K562 (cell line): ENCODE results near the gene HSPB3. TPM values are rescaled to one million over a fixed set of nuclear protein-coding genes. Genes with fewer than 3 reads are reported as not detected.
"Not testable (repeated sequence)": the region's sequence is repeated elsewhere in the genome, so short reads cannot be mapped to it uniquely, and the experiment has no call there.

Experiments
- ATAC-seq: fragments of 200-7000 bp; cut with Tn5 transposase; 3 replicates; pipeline ENCODE4 v1.9.1; 2020; ENCODE audit warnings: moderate library complexity
- BruUV-seq: library from RNA; stranded (reverse); fragments of 400-500 nt; replicated peaks from 2 replicates; lab custom pipeline; 2021; lab: Mats Ljungman, UMichigan
- CTCF ChIA-PET: fragments of 300-600 bp; formaldehyde crosslinking; extraction: SDS; loops from one replicate; lab custom pipeline; 2021; ENCODE audit warnings: low intra/inter-chr PET ratio; lab: Yijun Ruan, JAX
- POLR2A ChIA-PET: fragments of 300-600, 350-650 bp; sonication (Branson Sonifier 250); formaldehyde crosslinking; extraction: SDS; loops from one replicate; lab custom pipeline; 2021; ENCODE audit warnings: antibody characterized with exemption, inconsistent platforms; lab: Yijun Ruan, JAX
- DNase-seq, 4 experiments: peaks; one replicate each; pipeline versions ENCODE4 v3.0.0 to v3.0.0-alpha.2; 2011 to 2018; ENCODE audit warnings: low spot score in 3 of 4, mixed read lengths in 3 of 4; ENCODE audit errors: extremely low read depth in 1 of 4
- FAIRE-seq: peaks from 2 replicates; lab custom pipeline; 2011; peaks lifted over from hg19 to GRCh38; lab: Jason Lieb, UNC
- H2AFZ ChIP-seq: 2 replicates; pipeline ENCODE4 v1.6.0; 2011; ENCODE audit warnings: low read depth, low read length, control low read depth, inconsistent platforms
- H3K27ac ChIP-seq: fragments of 200-600 bp; 3 replicates; pipeline ENCODE4 v1.8.0; 2011; ENCODE audit warnings: low read depth, mild to moderate bottlenecking, control low read depth, inconsistent platforms, low read length, moderate library complexity, mixed read lengths; ENCODE audit errors: extremely low read depth
- H3K27me3 ChIP-seq, 2 experiments: fragments of 300-600 bp in 1 of 2; 2 replicates in 1 of 2; 3 replicates in 1 of 2; pipeline versions ENCODE4 v1.6.0 to v1.8.0; 2011; ENCODE audit warnings: inconsistent platforms in 2 of 2, low read length in 2 of 2, mild to moderate bottlenecking in 1 of 2, mixed read lengths in 1 of 2, moderate library complexity in 1 of 2; ENCODE audit not compliant: control insufficient read depth in 2 of 2, insufficient read depth in 2 of 2
- H3K36me3 ChIP-seq: fragments of 300-600 bp; 3 replicates; pipeline ENCODE4 v1.8.0; 2011; ENCODE audit warnings: mild to moderate bottlenecking, low read length, inconsistent platforms; ENCODE audit not compliant: control insufficient read depth, insufficient read depth
- H3K4me1 ChIP-seq, 2 experiments: fragments of 200-600 bp in 1 of 2; replicated peaks in 1 of 2; 2 replicates in 1 of 2; 3 replicates in 1 of 2; pipeline versions ENCODE4 v1.5.1 to v1.8.0; 2011; ENCODE audit warnings: inconsistent platforms in 2 of 2, low read length in 2 of 2, mild to moderate bottlenecking in 1 of 2, mixed read lengths in 1 of 2, moderate library complexity in 1 of 2; ENCODE audit not compliant: control insufficient read depth in 2 of 2, insufficient read depth in 2 of 2
- H3K4me2 ChIP-seq: 2 replicates; pipeline ENCODE4 v1.6.1; 2011; ENCODE audit warnings: low read length, control low read depth, inconsistent platforms, mixed read lengths; ENCODE audit not compliant: insufficient read depth
- H3K4me3 ChIP-seq: fragments of 200-600 bp; sonication (generic), shearing (Covaris generic); 2 replicates; pipeline ENCODE4 v1.5.1; 2016; ENCODE audit warnings: control low read depth, inconsistent platforms
- H3K79me2 ChIP-seq: fragments of 200-600 bp; 3 replicates; pipeline ENCODE4 v1.8.0; 2011; ENCODE audit warnings: low read length, inconsistent platforms; ENCODE audit not compliant: control insufficient read depth, insufficient read depth
- H3K9ac ChIP-seq, 2 experiments: 2 replicates each; pipeline versions ENCODE4 v1.6.0 to v1.6.1; 2011; ENCODE audit warnings: low read depth in 2 of 2, low read length in 2 of 2, control low read depth in 1 of 2, inconsistent platforms in 1 of 2, mild to moderate bottlenecking in 1 of 2, mixed read lengths in 1 of 2; ENCODE audit not compliant: insufficient read depth in 1 of 2
- H3K9me1 ChIP-seq: one replicate; pipeline ENCODE4 v1.6.0; 2011; ENCODE audit warnings: inconsistent platforms, mild to moderate bottlenecking, low read length, moderate library complexity; ENCODE audit not compliant: control insufficient read depth, insufficient read depth
- H3K9me3 ChIP-seq: replicated peaks from 2 replicates; pipeline ENCODE4 v1.5.1; 2011; ENCODE audit warnings: low read depth, low read length, inconsistent platforms; ENCODE audit not compliant: control insufficient read depth, insufficient read depth
- H4K20me1 ChIP-seq: replicated peaks from 2 replicates; pipeline ENCODE4 v1.6.1; 2011; ENCODE audit warnings: low read length, inconsistent platforms, mixed read lengths; ENCODE audit not compliant: control insufficient read depth, insufficient read depth
- C11orf30 ChIP-seq: fragments of 450-650 bp; IDR thresholded peaks from 2 replicates; pipeline ENCODE4 v1.6.1; 2016; ENCODE audit warnings: low read depth, mild to moderate bottlenecking
- MAFG ChIP-seq: fragments of 450-650 bp; conservative IDR thresholded peaks from 2 replicates; pipeline ENCODE4 v1.6.1; 2016; ENCODE audit warnings: missing genetic modification characterization, missing compliant biosample characterization
- MAFK ChIP-seq: IDR thresholded peaks from 2 replicates; pipeline ENCODE4 v1.6.1; 2011; ENCODE audit warnings: low read length, improper control_type of control experiment
- ZNF316 ChIP-seq: fragments of 450-650 bp; IDR thresholded peaks from 2 replicates; pipeline ENCODE4 v1.6.1; 2016
- WGBS: fragments of 100-300 bp; shearing (Covaris generic); methylation state at CpG from one replicate; pipeline ENCODE4 v1.1.6; 2016; ENCODE audit warnings: low coverage, mixed read lengths; ENCODE audit not compliant: insufficient coverage; ENCODE audit errors: missing lambda C conversion rate; 5-methylcytosine and 5-hydroxymethylcytosine counted together
- in situ Hi-C: fragments of 300-500 bp; cut with MboI; formaldehyde crosslinking; loops from 4 replicates; pipeline ENCODE4 v1.15.0; 2018; ENCODE audit warnings: inconsistent platforms, mixed read lengths
- intact Hi-C: fragments of 100-400 bp; cut with micrococcal nuclease; formaldehyde crosslinking; loops from 2 replicates; pipeline ENCODE4 v1.14.2; 2022
- polyA plus RNA-seq, 8 experiments: library from polyadenylated mRNA; depleted of rRNA in 4 of 8; stranded (reverse) in 5 of 8; unstranded in 3 of 8; fragments of >200 nt; fragmentation: Nextera tagmentation in 2 of 8; fragmentation: Illumina TruSeq in 1 of 8; extraction: Ambion mirVana in 2 of 8; extraction: Trizol in 1 of 8; gene quantifications; 2 replicates each; pipeline versions ENCODE4 v1.2.1 to v1.2.3, GENCODE V29; 2011 to 2014; ENCODE audit warnings: inconsistent platforms in 1 of 8, missing spikeins in 1 of 8
- total RNA-seq, 7 experiments: library from RNA; depleted of rRNA in 6 of 7; stranded (reverse); fragments of >200 nt in 6 of 7; fragmentation: Illumina TruSeq in 2 of 7; extraction: Trizol in 2 of 7; gene quantifications; 2 replicates each; pipeline versions ENCODE4 v1.2.1 to v1.2.3, GENCODE V29; 2011 to 2021; ENCODE audit warnings: low replicate concordance in 1 of 7

Gene HSPB3
- total and polyA plus RNA-seq, 9 of the 15 experiments (the other 6 are each of a cell fraction or from before 2014, with no cell fraction given) = 2.4 to 6.3 (median 3.4) TPM

DNA sequence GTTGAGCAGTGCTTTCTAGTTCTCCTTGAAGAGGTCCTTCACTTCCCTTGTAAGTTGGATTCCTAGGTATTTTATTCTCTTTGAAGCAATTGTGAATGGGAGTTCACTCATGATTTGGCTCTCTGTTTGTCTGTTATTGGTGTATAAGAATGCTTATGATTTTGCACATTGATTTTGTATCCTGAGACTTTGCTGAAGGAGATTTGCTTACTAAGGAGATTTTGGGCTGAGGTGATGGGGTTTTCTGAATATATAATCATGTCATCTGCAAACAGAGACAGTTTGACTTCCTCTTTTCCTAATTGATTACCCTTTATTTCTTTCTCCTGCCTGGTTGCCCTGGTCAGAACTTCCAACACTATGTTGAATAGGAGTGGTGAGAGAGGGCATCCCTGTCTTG, 30.2 kb downstream of the HSPB3 start:
- in situ Hi-C loops = loop anchor here (10.0 to 25.0 kb wide), 2 partner anchors 231 to 1048 kb away; no protein-coding TSS in a partner anchor
- H3K27ac ChIP-seq, H4K20me1 ChIP-seq, FAIRE-seq, ATAC-seq, H2AFZ ChIP-seq, DNase-seq, H3K4me2 ChIP-seq, H3K4me3 ChIP-seq, H3K27me3 ChIP-seq, POLR2A ChIA-PET, H3K9me1 ChIP-seq, H3K9ac ChIP-seq, H3K4me1 ChIP-seq, H3K9me3 ChIP-seq, CTCF ChIA-PET, H3K79me2 ChIP-seq, H3K36me3 ChIP-seq, intact Hi-C loops, BruUV-seq: not testable (repeated sequence)
- peak; percentile 31 for TF ChIP-seq C11orf30
- peak; percentile 18; the same call in 1 of the 2 replicates for TF ChIP-seq MAFK
- peak; percentile 78 for TF ChIP-seq ZNF316
- TF ChIP-seq MAFG = peak; percentile 29

DNA sequence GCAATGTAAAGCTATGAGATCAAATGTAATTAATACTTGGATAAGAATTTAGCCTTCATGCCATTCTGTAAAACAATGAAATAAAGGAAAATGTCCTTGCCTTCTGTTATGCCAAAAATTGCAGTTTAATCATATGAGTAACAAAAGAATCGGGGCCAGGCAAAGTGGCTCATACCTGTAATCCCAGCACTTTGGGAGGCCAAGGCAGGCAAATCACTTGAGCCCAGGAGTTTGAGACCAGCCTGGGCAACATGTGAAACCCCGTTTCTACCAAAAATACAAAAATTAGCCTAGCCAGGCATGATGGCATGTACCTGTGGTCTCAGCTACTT, 34.1 kb downstream of the HSPB3 start:
- ChIA-PET CTCF (interaction anchor here (0.5 to 1.9 kb wide), 4 partner anchors 46 to 248 kb away, joined by 3 to 8 read pairs (median 5); no protein-coding TSS in a partner anchor), POLR2A (interaction anchor here (0.7 to 1.4 kb wide), 4 partner anchors 125 to 183 kb away, joined by 3 to 6 read pairs (median 3); partner anchors contain the start of gene ARL15)
- not testable (repeated sequence) for H3K36me3 ChIP-seq

More for the DNA sequence above, 34.1 kb downstream of the HSPB3 start:
- not testable (repeated sequence) for FAIRE-seq, H3K9me3 ChIP-seq, H3K79me2 ChIP-seq, H3K4me3 ChIP-seq, H2AFZ ChIP-seq, H3K27me3 ChIP-seq, H3K9me1 ChIP-seq, ATAC-seq, DNase-seq, H3K4me2 ChIP-seq, BruUV-seq, H3K4me1 ChIP-seq, H3K27ac ChIP-seq, H4K20me1 ChIP-seq, H3K9ac ChIP-seq
- intact Hi-C loops = loop anchor here (1.0 kb wide), 3 partner anchors 46 to 246 kb away; no protein-coding TSS in a partner anchor
- WGBS = 22% methylated on average over 2 of the region's 2 CpGs
- in situ Hi-C loops = loop anchor here (10.0 to 25.0 kb wide), 2 partner anchors 235 to 1052 kb away; no protein-coding TSS in a partner anchor
